ENCODE results near the gene WDR53. TPM values are rescaled to one million over a fixed set of nuclear protein-coding genes. Genes with fewer than 3 reads are reported as not detected.

The WDR53 gene
- total RNA-seq, 1 experiment from 2014 or later, result 18.6 TPM

GRCh38 chr3:196558476-196558875, 9.9 kb downstream of the WDR53 start:
- ATAC-seq (no peak), DNase-seq (ENCODE audit: low read depth, low spot score) (no peak)
- no peaks in the 10 kb centered on the region for H3K27me3 ChIP-seq (ENCODE audit: control insufficient read depth, insufficient read depth, low read length)
- H3K9me3 ChIP-seq (ENCODE audit: control insufficient read depth, insufficient read depth, low read depth, low read length), result no peaks in the 10 kb centered on the region
- POLR2A ChIA-PET, result no interaction called here
- in situ Hi-C loops (cut with HindIII; ENCODE audit: low pct_unique_long_range_greater_than_20kb, low sequenced_read_pairs) (no loop called here), intact Hi-C loops (cut with micrococcal nuclease; ENCODE audit: unreplicated experiment) (no loop called here)
- H3K4me3 ChIP-seq (ENCODE audit: low read depth in 2 of 2, low read length in 2 of 2), result no peak overlapping the region
- H3K36me3 ChIP-seq (ENCODE audit: control insufficient read depth, insufficient read depth, low read length), result 0 out of 2 replicates have a peak, but pooled peaks cover 3% of the 10 kb centered on the region
- CTCF ChIA-PET, result no interaction called here
- H3K27ac ChIP-seq (ENCODE audit: low read length), result no peak overlapping the region
- TF ChIP-seq, protein P1, sequence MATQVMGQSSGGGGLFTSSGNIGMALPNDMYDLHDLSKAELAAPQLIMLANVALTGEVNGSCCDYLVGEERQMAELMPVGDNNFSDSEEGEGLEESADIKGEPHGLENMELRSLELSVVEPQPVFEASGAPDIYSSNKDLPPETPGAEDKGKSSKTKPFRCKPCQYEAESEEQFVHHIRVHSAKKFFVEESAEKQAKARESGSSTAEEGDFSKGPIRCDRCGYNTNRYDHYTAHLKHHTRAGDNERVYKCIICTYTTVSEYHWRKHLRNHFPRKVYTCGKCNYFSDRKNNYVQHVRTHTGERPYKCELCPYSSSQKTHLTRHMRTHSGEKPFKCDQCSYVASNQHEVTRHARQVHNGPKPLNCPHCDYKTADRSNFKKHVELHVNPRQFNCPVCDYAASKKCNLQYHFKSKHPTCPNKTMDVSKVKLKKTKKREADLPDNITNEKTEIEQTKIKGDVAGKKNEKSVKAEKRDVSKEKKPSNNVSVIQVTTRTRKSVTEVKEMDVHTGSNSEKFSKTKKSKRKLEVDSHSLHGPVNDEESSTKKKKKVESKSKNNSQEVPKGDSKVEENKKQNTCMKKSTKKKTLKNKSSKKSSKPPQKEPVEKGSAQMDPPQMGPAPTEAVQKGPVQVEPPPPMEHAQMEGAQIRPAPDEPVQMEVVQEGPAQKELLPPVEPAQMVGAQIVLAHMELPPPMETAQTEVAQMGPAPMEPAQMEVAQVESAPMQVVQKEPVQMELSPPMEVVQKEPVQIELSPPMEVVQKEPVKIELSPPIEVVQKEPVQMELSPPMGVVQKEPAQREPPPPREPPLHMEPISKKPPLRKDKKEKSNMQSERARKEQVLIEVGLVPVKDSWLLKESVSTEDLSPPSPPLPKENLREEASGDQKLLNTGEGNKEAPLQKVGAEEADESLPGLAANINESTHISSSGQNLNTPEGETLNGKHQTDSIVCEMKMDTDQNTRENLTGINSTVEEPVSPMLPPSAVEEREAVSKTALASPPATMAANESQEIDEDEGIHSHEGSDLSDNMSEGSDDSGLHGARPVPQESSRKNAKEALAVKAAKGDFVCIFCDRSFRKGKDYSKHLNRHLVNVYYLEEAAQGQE (IDR thresholded peaks at IDR 0.05; ENCODE audit: insufficient read depth in 1 of 2, low read depth in 2 of 2, low read length in 1 of 2), result no peak
- TF ChIP-seq, protein P2, sequence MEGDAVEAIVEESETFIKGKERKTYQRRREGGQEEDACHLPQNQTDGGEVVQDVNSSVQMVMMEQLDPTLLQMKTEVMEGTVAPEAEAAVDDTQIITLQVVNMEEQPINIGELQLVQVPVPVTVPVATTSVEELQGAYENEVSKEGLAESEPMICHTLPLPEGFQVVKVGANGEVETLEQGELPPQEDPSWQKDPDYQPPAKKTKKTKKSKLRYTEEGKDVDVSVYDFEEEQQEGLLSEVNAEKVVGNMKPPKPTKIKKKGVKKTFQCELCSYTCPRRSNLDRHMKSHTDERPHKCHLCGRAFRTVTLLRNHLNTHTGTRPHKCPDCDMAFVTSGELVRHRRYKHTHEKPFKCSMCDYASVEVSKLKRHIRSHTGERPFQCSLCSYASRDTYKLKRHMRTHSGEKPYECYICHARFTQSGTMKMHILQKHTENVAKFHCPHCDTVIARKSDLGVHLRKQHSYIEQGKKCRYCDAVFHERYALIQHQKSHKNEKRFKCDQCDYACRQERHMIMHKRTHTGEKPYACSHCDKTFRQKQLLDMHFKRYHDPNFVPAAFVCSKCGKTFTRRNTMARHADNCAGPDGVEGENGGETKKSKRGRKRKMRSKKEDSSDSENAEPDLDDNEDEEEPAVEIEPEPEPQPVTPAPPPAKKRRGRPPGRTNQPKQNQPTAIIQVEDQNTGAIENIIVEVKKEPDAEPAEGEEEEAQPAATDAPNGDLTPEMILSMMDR (IDR thresholded peaks at IDR 0.05), result no peak
- TF ChIP-seq POLR2AphosphoS5 (IDR thresholded peaks at IDR 0.05; ENCODE audit: low read depth, low read length), result no peak
- no peak for TF ChIP-seq SIN3A (IDR thresholded peaks at IDR 0.05; ENCODE audit: borderline replicate concordance, insufficient read depth, low read depth, low read length)
- TF ChIP-seq TCF7L2 (IDR thresholded peaks at IDR 0.05; ENCODE audit: low read depth, low read length), result no peak
- H3K4me1 ChIP-seq (ENCODE audit: control insufficient read depth, insufficient read depth, low read length), result peaks cover 3% of the 10 kb centered on the region; the same call in 1 of the 2 replicates
- no TSS peak for BruUV-seq (replicated peaks)

- intact Hi-C loops (cut with micrococcal nuclease; ENCODE audit: unreplicated experiment), result no loop called here
- Histone ChIP-seq H3K9me3 (ENCODE audit: control insufficient read depth, insufficient read depth, low read depth, low read length) (no peaks in the 10 kb centered on the region), H3K4me3 (ENCODE audit: low read depth in 2 of 2, low read length in 2 of 2) (no peak overlapping the region), H3K27ac (ENCODE audit: low read length) (no peak overlapping the region), H3K36me3 (ENCODE audit: control insufficient read depth, insufficient read depth, low read length) (0 out of 2 replicates have a peak, but pooled peaks cover 3% of the 10 kb centered on the region), H3K27me3 (ENCODE audit: control insufficient read depth, insufficient read depth, low read length) (no peaks in the 10 kb centered on the region), H3K4me1 (ENCODE audit: control insufficient read depth, insufficient read depth, low read length) (no peaks in the 10 kb centered on the region)
- in situ Hi-C loops (cut with HindIII; ENCODE audit: low pct_unique_long_range_greater_than_20kb, low sequenced_read_pairs), result no loop called here
- POLR2A ChIA-PET, result no interaction called here
- ATAC-seq (no peak), DNase-seq (ENCODE audit: low read depth, low spot score) (no peak)
- no TSS peak for BruUV-seq (replicated peaks)
- TF ChIP-seq, protein P1 (IDR thresholded peaks at IDR 0.05; ENCODE audit: insufficient read depth in 1 of 2, low read depth in 2 of 2, low read length in 1 of 2), result no peak
- TF ChIP-seq SIN3A (IDR thresholded peaks at IDR 0.05; ENCODE audit: borderline replicate concordance, insufficient read depth, low read depth, low read length) (no peak), TCF7L2 (IDR thresholded peaks at IDR 0.05; ENCODE audit: low read depth, low read length) (no peak), POLR2AphosphoS5 (IDR thresholded peaks at IDR 0.05; ENCODE audit: low read depth, low read length) (no peak)
- TF ChIP-seq, protein P2 (IDR thresholded peaks at IDR 0.05), result no peak
- CTCF ChIA-PET, result no interaction called here
Measured at GRCh38 chr3:196557236-196557635, 11.1 kb downstream of the WDR53 start.
